IMR-90 (cell line): ENCODE results near the gene STK36. TPM values are rescaled to one million over a fixed set of nuclear protein-coding genes. Genes with fewer than 3 reads are reported as not detected.
A peak's percentile ranks its signal among the peaks of the same experiment; 100 is the strongest.

Source experiments
- ATAC-seq: fragments of 200-7000 bp; cut with Tn5 transposase; 2 replicates; pipeline ENCODE4 v1.9.1; 2020; ENCODE audit warnings: low read depth, mild to moderate bottlenecking, moderate library complexity
- BruUV-seq: library from RNA; stranded (reverse); fragments of 400-500 nt; replicated peaks from 2 replicates; lab custom pipeline; 2021; lab: Mats Ljungman, UMichigan
- CTCF ChIA-PET: fragments of 300-600 bp; formaldehyde crosslinking; extraction: SDS; loops from one replicate; lab custom pipeline; 2021; ENCODE audit warnings: antibody characterized with exemption; lab: Yijun Ruan, JAX
- POLR2A ChIA-PET: fragments of 300-600 bp; sonication (Branson Sonifier 250); formaldehyde crosslinking; loops from one replicate; lab custom pipeline; 2022; ENCODE audit warnings: antibody characterized with exemption; ENCODE audit not compliant: unreplicated experiment; lab: Charles Lee
- DNase-seq: peaks from one replicate; pipeline ENCODE4 v3.0.0; 2013
- H2AFZ ChIP-seq: replicated peaks from 2 replicates; pipeline ENCODE3; 2013; ENCODE audit warnings: low read length, mild to moderate bottlenecking; ENCODE audit not compliant: poor library complexity
- H2AK5ac ChIP-seq: 2 replicates; pipeline ENCODE4 v1.6.1; 2013; ENCODE audit warnings: low read depth, low read length, inconsistent platforms
- H2AK9ac ChIP-seq: replicated peaks from 2 replicates; pipeline ENCODE3; 2013; ENCODE audit warnings: mild to moderate bottlenecking, low read depth, low read length, moderate library complexity; ENCODE audit not compliant: poor library complexity
- H2BK120ac ChIP-seq: 2 replicates; pipeline ENCODE4 v1.6.1; 2013; ENCODE audit warnings: low read depth, low read length, inconsistent platforms
- H2BK15ac ChIP-seq: 3 replicates; pipeline ENCODE4 v1.6.1; 2013; ENCODE audit warnings: low read depth, low read length, inconsistent platforms
- H2BK20ac ChIP-seq: 2 replicates; pipeline ENCODE4 v1.6.1; 2013; ENCODE audit warnings: low read depth, mild to moderate bottlenecking, inconsistent platforms, low read length, moderate library complexity
- H2BK5ac ChIP-seq: 2 replicates; pipeline ENCODE4 v1.6.1; 2013; ENCODE audit warnings: mild to moderate bottlenecking, low read depth, low read length, inconsistent platforms; ENCODE audit not compliant: poor library complexity, severe bottlenecking
- H3K14ac ChIP-seq: replicated peaks from 2 replicates; pipeline ENCODE4 v1.6.1; 2013; ENCODE audit warnings: low read depth, low read length, inconsistent platforms
- H3K18ac ChIP-seq: 2 replicates; pipeline ENCODE4 v1.6.1; 2013; ENCODE audit warnings: low read depth, low read length, control low read depth
- H3K23ac ChIP-seq: 2 replicates; pipeline ENCODE4 v1.6.1; 2013; ENCODE audit warnings: low read depth, low read length, inconsistent platforms
- H3K27ac ChIP-seq: 2 replicates; pipeline ENCODE4 v1.5.1; 2013; ENCODE audit warnings: mild to moderate bottlenecking, control low read depth, low read length; ENCODE audit not compliant: insufficient read depth
- H3K27me3 ChIP-seq: 2 replicates; pipeline ENCODE4 v1.6.1; 2013; ENCODE audit warnings: low read length; ENCODE audit not compliant: control insufficient read depth, insufficient read depth
- H3K36me3 ChIP-seq: 2 replicates; pipeline ENCODE4 v1.6.1; 2013; ENCODE audit warnings: low read length, mixed read lengths; ENCODE audit not compliant: control insufficient read depth, insufficient read depth
- H3K4ac ChIP-seq: 2 replicates; pipeline ENCODE4 v1.6.1; 2013; ENCODE audit warnings: low read depth, low read length, inconsistent platforms
- H3K4me1 ChIP-seq: 2 replicates; pipeline ENCODE4 v1.6.1; 2013; ENCODE audit warnings: low read length, mixed read lengths; ENCODE audit not compliant: control insufficient read depth, insufficient read depth
- H3K4me2 ChIP-seq: 2 replicates; pipeline ENCODE4 v1.6.1; 2013; ENCODE audit warnings: low read depth, mild to moderate bottlenecking, control low read depth, low read length, moderate library complexity
- H3K4me3 ChIP-seq: 2 replicates; pipeline ENCODE4 v1.5.1; 2013; ENCODE audit warnings: low read depth, mild to moderate bottlenecking, control low read depth, low read length, moderate library complexity; ENCODE audit not compliant: insufficient read depth
- H3K56ac ChIP-seq: 2 replicates; pipeline ENCODE4 v1.6.1; 2013; ENCODE audit warnings: low read length, inconsistent platforms; ENCODE audit not compliant: insufficient read depth; ENCODE audit errors: extremely low read depth
- H3K79me1 ChIP-seq, 2 experiments: 2 replicates each; pipeline ENCODE4 v1.6.1; 2013; ENCODE audit warnings: low read length in 2 of 2, inconsistent platforms in 1 of 2, low read depth in 1 of 2
- H3K9ac ChIP-seq: 2 replicates; pipeline ENCODE4 v1.6.1; 2013; ENCODE audit warnings: low read depth, low read length, control low read depth
- H3K9me1 ChIP-seq: 2 replicates; pipeline ENCODE4 v1.6.1; 2013; ENCODE audit warnings: low read length, inconsistent platforms; ENCODE audit not compliant: insufficient read depth
- H3K9me3 ChIP-seq: 2 replicates; pipeline ENCODE4 v1.6.1; 2013; ENCODE audit warnings: low read length; ENCODE audit not compliant: control insufficient read depth, insufficient read depth
- H4K20me1 ChIP-seq: 2 replicates; pipeline ENCODE4 v1.6.1; 2013; ENCODE audit warnings: low read length, inconsistent platforms; ENCODE audit not compliant: insufficient read depth
- H4K5ac ChIP-seq: 2 replicates; pipeline ENCODE4 v1.6.1; 2013; ENCODE audit warnings: mild to moderate bottlenecking, low read depth, low read length, control low read depth
- H4K8ac ChIP-seq, 2 experiments: 2 replicates each; pipeline ENCODE4 v1.6.1; 2013; ENCODE audit warnings: low read depth in 2 of 2, low read length in 2 of 2, control low read depth in 1 of 2, inconsistent platforms in 1 of 2
- H4K91ac ChIP-seq: 2 replicates; pipeline ENCODE4 v1.6.1; 2013; ENCODE audit warnings: low read depth, low read length, inconsistent platforms; ENCODE audit not compliant: insufficient read depth
- BHLHE40 ChIP-seq: fragments of 150-350 bp; IDR thresholded peaks from 2 replicates; pipeline ENCODE4 v1.6.1; 2016; ENCODE audit warnings: mild to moderate bottlenecking, low read depth, low read length
- CEBPB ChIP-seq: IDR thresholded peaks from 2 replicates; pipeline ENCODE4 v1.6.1; 2012; ENCODE audit warnings: low read depth, low read length, improper control_type of control experiment
- CHD1 ChIP-seq: IDR thresholded peaks from 2 replicates; pipeline ENCODE4 v1.6.1; 2012; ENCODE audit warnings: low read depth, low read length, improper control_type of control experiment
- FOS ChIP-seq: fragments of 150-350 bp; IDR thresholded peaks from 2 replicates; pipeline ENCODE4 v1.6.1; 2016; ENCODE audit warnings: low read depth, low read length
- MAFK ChIP-seq: IDR thresholded peaks from 2 replicates; pipeline ENCODE4 v1.6.1; 2012; ENCODE audit warnings: low read depth, low read length, improper control_type of control experiment
- MAZ ChIP-seq: IDR thresholded peaks from 2 replicates; pipeline ENCODE4 v1.6.1; 2012; ENCODE audit warnings: low read depth, mild to moderate bottlenecking, low read length, improper control_type of control experiment, moderate library complexity, borderline replicate concordance
- MXI1 ChIP-seq: IDR thresholded peaks from 2 replicates; pipeline ENCODE4 v1.6.1; 2012; ENCODE audit warnings: low read depth, mild to moderate bottlenecking, low read length, moderate library complexity, borderline replicate concordance
- NFE2L2 ChIP-seq: fragments of 150-350 bp; IDR thresholded peaks from 2 replicates; pipeline ENCODE4 v1.6.1; 2016; ENCODE audit warnings: low read depth, mild to moderate bottlenecking, low read length
- POLR2A ChIP-seq: IDR thresholded peaks from 2 replicates; pipeline ENCODE4 v1.6.1; 2012; ENCODE audit warnings: mild to moderate bottlenecking, low read depth, low read length
- RAD21 ChIP-seq: IDR thresholded peaks from 2 replicates; pipeline ENCODE4 v1.6.1; 2012; ENCODE audit warnings: low read length, improper control_type of control experiment
- RCOR1 ChIP-seq: IDR thresholded peaks from 2 replicates; pipeline ENCODE4 v1.6.1; 2012; ENCODE audit warnings: mild to moderate bottlenecking, low read length, improper control_type of control experiment; ENCODE audit not compliant: insufficient replicate concordance
- RFX5 ChIP-seq: IDR thresholded peaks from 2 replicates; pipeline ENCODE4 v1.8.0; 2012; ENCODE audit warnings: low read depth, mild to moderate bottlenecking, low read length, moderate library complexity
- SMC3 ChIP-seq: fragments of 150-350 bp; IDR thresholded peaks from 2 replicates; pipeline ENCODE4 v1.6.1; 2016; ENCODE audit warnings: low read depth, mild to moderate bottlenecking, antibody characterized with exemption, low read length, moderate library complexity
- WGBS, 2 experiments: methylation state at CpG; one replicate each; pipeline versions ENCODE4 v1.1.5 to v1.1.7; 2013; ENCODE audit warnings: missing lambda C conversion rate in 2 of 2; ENCODE audit not compliant: insufficient read length in 1 of 2; ENCODE audit errors: extremely low coverage in 2 of 2; 5-methylcytosine and 5-hydroxymethylcytosine counted together
- dilution Hi-C: fragments of 300-500 bp; cut with HindIII; formaldehyde crosslinking; loops from one replicate; pipeline ENCODE4 v1.14.3; 2018; ENCODE audit warnings: low sequenced_read_pairs; ENCODE audit not compliant: unreplicated experiment
- in situ Hi-C: fragments of 300-500 bp; cut with MboI; formaldehyde crosslinking; loops from 3 replicates; pipeline ENCODE4 v1.14.3; 2019; ENCODE audit warnings: low sequenced_read_pairs, inconsistent platforms, mixed read lengths
- intact Hi-C: fragments of 100-400 bp; cut with micrococcal nuclease; formaldehyde crosslinking; loops from 2 replicates; pipeline ENCODE4 v1.10.0; 2022
- polyA plus RNA-seq, 3 experiments: library from polyadenylated mRNA; depleted of rRNA; stranded (reverse); fragments of >200 nt; gene quantifications; 2 replicates each; pipeline ENCODE4 v1.2.3, GENCODE V29; 2012; ENCODE audit warnings: low replicate concordance in 1 of 3
- total RNA-seq: library from RNA; depleted of rRNA; stranded (reverse); fragments of >200 nt; gene quantifications from 2 replicates; pipeline ENCODE4 v1.2.3, GENCODE V29; 2012
- TF ChIP-seq, protein P1 (sequence below): fragments of 150-350 bp; IDR thresholded peaks from 2 replicates; pipeline ENCODE4 v1.6.1; 2017; ENCODE audit warnings: mild to moderate bottlenecking, antibody characterized with exemption, low read length, low read depth
- TF ChIP-seq, protein P2 (sequence below): fragments of 150-350 bp; IDR thresholded peaks from 2 replicates; pipeline ENCODE4 v1.6.1; 2016; ENCODE audit warnings: low read depth, mild to moderate bottlenecking, low read length, moderate library complexity, borderline replicate concordance
- TF ChIP-seq, protein P3 (sequence below): conservative IDR thresholded peaks from 2 replicates; pipeline ENCODE4 v1.5.1; 2012; ENCODE audit warnings: mild to moderate bottlenecking, low read depth, low read length, improper control_type of control experiment

Gene STK36
- total and polyA plus RNA-seq, 2 of the 4 experiments (the other 2 are of a cell fraction) = 17.6 to 44.5 TPM

DNA sequence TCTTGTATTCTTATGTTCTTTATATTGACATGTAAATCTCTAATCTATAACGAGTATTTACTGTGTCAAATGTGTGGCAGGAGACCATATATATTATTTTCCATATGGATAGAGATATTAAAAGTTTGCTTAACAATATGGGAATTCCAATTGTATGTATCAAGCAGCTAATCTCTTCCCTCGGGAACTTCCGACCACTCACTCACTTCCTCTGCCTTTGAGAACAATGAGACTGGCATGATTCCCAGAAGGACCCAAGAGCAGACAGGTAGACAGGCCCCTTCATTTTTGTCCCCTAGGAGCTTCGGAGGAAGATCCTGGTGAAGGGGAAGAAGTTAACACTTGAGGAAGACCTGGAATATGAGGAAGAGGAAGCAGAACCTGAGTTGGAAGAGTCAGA lies 40.0 kb upstream of the STK36 start:
- no peak overlapping the region for H2BK20ac ChIP-seq
- intact Hi-C loops = no loop called here
- DNase-seq = peak; percentile 47
- no peaks in the 10 kb centered on the region for H4K20me1 ChIP-seq
- H4K91ac ChIP-seq = no peak overlapping the region
- H3K27me3 ChIP-seq = no peaks in the 10 kb centered on the region
- H3K4me1 ChIP-seq = peaks cover 3% of the 10 kb centered on the region
- no peak overlapping the region for H4K5ac ChIP-seq
- ChIA-PET CTCF (interaction anchor here (1.0 kb wide), 1 partner anchor 16 kb away, joined by 3 read pairs; no protein-coding TSS in a partner anchor), POLR2A (no interaction called here)
- no peak overlapping the region for H2AK9ac ChIP-seq
- H2AK5ac ChIP-seq = no peak overlapping the region
- H3K18ac ChIP-seq = no peak overlapping the region
- no peak overlapping the region for H3K9ac ChIP-seq
- H2BK5ac ChIP-seq = no peak overlapping the region
- ATAC-seq = no peak
- H3K4ac ChIP-seq = no peak overlapping the region
- no TSS peak for BruUV-seq
- TF ChIP-seq MXI1 (no peak), NFE2L2 (no peak), CHD1 (no peak), RFX5 (no peak), RCOR1 (no peak), RAD21 (no peak), SMC3 (no peak), BHLHE40 (no peak), POLR2A (no peak), MAFK (no peak), FOS (no peak), CEBPB (no peak), MAZ (no peak)
- TF ChIP-seq, protein P1, sequence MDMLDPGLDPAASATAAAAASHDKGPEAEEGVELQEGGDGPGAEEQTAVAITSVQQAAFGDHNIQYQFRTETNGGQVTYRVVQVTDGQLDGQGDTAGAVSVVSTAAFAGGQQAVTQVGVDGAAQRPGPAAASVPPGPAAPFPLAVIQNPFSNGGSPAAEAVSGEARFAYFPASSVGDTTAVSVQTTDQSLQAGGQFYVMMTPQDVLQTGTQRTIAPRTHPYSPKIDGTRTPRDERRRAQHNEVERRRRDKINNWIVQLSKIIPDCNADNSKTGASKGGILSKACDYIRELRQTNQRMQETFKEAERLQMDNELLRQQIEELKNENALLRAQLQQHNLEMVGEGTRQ = no peak
- TF ChIP-seq, protein P2, sequence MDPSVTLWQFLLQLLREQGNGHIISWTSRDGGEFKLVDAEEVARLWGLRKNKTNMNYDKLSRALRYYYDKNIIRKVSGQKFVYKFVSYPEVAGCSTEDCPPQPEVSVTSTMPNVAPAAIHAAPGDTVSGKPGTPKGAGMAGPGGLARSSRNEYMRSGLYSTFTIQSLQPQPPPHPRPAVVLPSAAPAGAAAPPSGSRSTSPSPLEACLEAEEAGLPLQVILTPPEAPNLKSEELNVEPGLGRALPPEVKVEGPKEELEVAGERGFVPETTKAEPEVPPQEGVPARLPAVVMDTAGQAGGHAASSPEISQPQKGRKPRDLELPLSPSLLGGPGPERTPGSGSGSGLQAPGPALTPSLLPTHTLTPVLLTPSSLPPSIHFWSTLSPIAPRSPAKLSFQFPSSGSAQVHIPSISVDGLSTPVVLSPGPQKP = no peak
- TF ChIP-seq, protein P3, sequence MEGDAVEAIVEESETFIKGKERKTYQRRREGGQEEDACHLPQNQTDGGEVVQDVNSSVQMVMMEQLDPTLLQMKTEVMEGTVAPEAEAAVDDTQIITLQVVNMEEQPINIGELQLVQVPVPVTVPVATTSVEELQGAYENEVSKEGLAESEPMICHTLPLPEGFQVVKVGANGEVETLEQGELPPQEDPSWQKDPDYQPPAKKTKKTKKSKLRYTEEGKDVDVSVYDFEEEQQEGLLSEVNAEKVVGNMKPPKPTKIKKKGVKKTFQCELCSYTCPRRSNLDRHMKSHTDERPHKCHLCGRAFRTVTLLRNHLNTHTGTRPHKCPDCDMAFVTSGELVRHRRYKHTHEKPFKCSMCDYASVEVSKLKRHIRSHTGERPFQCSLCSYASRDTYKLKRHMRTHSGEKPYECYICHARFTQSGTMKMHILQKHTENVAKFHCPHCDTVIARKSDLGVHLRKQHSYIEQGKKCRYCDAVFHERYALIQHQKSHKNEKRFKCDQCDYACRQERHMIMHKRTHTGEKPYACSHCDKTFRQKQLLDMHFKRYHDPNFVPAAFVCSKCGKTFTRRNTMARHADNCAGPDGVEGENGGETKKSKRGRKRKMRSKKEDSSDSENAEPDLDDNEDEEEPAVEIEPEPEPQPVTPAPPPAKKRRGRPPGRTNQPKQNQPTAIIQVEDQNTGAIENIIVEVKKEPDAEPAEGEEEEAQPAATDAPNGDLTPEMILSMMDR = no peak
- no peak overlapping the region for H3K23ac ChIP-seq
- in situ Hi-C loops = no loop called here
- peaks cover 21% of the 10 kb centered on the region for H3K36me3 ChIP-seq
- H2BK15ac ChIP-seq = no peak overlapping the region
- no peak overlapping the region for H3K4me2 ChIP-seq
- H3K9me3 ChIP-seq = no peaks in the 10 kb centered on the region
- H2AFZ ChIP-seq = no peak overlapping the region
- no peak overlapping the region for H4K8ac ChIP-seq
- no peak overlapping the region for H3K27ac ChIP-seq
- no peaks in the 10 kb centered on the region for H3K79me1 ChIP-seq
- no peak overlapping the region for H3K14ac ChIP-seq
- dilution Hi-C loops = no loop called here
- no peak overlapping the region for H2BK120ac ChIP-seq
- 89% methylated on average over 1 of the region's 4 CpGs; no CpG with 5 or more reads in 1 of the 2 experiments for WGBS, 2 experiments
- no peak overlapping the region for H3K4me3 ChIP-seq
- H3K56ac ChIP-seq = no peak overlapping the region
- H3K9me1 ChIP-seq = peaks cover 7% of the 10 kb centered on the region; the same call in 1 of the 2 replicates
